Endothelial cell of umbilical vein (primary cell): ENCODE results near the gene CNTRL. TPM values are rescaled to one million over a fixed set of nuclear protein-coding genes. Genes with fewer than 3 reads are reported as not detected.
"Not testable (repeated sequence)": the region's sequence is repeated elsewhere in the genome, so short reads cannot be mapped to it uniquely, and the experiment has no call there.

Experiments
- BruUV-seq: library from RNA; stranded (reverse); fragments of 400-500 nt; replicated peaks from 2 replicates; lab custom pipeline; 2021; lab: Mats Ljungman, UMichigan
- CTCF ChIA-PET: fragments of 300-600, 350-600 bp; sonication (Branson Sonifier 250); formaldehyde crosslinking; loops from one replicate; lab custom pipeline; 2021; ENCODE audit warnings: antibody characterized with exemption, inconsistent platforms; lab: Charles Lee
- POLR2A ChIA-PET: fragments of 300-600, 350-600 bp; sonication (Branson Sonifier 250); formaldehyde crosslinking; loops from one replicate; lab custom pipeline; 2021; ENCODE audit warnings: antibody characterized with exemption, inconsistent platforms; lab: Charles Lee
- DNase-seq: peaks from one replicate; pipeline ENCODE4 v3.0.0-alpha.2; 2011; ENCODE audit warnings: low read depth, low spot score
- FAIRE-seq: peaks from 2 replicates; lab custom pipeline; 2011; peaks lifted over from hg19 to GRCh38; lab: Jason Lieb, UNC
- H2AFZ ChIP-seq: 2 replicates; pipeline ENCODE4 v1.6.0; 2012; ENCODE audit warnings: low read depth, low read length, control low read depth, inconsistent platforms
- H3K27ac ChIP-seq: 2 replicates; pipeline ENCODE4 v1.5.1; 2011; ENCODE audit warnings: low read depth, mild to moderate bottlenecking, control low read depth, low read length, moderate library complexity; ENCODE audit not compliant: insufficient read depth
- H3K27me3 ChIP-seq, 2 experiments: 2 replicates each; pipeline versions ENCODE4 v1.6.0 to v1.6.1; 2011; ENCODE audit warnings: low read length in 2 of 2, mixed read lengths in 1 of 2; ENCODE audit not compliant: control insufficient read depth in 2 of 2, insufficient read depth in 2 of 2
- H3K36me3 ChIP-seq, 2 experiments: 2 replicates in 1 of 2; 3 replicates in 1 of 2; pipeline ENCODE4 v1.5.1; 2011; ENCODE audit warnings: low read length in 2 of 2, mild to moderate bottlenecking in 1 of 2, moderate library complexity in 1 of 2; ENCODE audit not compliant: control insufficient read depth in 2 of 2, insufficient read depth in 2 of 2; ENCODE audit errors: extremely low read depth in 1 of 2
- H3K4me1 ChIP-seq: 3 replicates; pipeline ENCODE4 v1.5.1; 2011; ENCODE audit warnings: mild to moderate bottlenecking, low read length; ENCODE audit not compliant: control insufficient read depth, insufficient read depth; ENCODE audit errors: extremely low read depth
- H3K4me2 ChIP-seq: 2 replicates; pipeline ENCODE4 v1.6.1; 2011; ENCODE audit warnings: low read length, control low read depth, mixed read lengths; ENCODE audit not compliant: insufficient read depth
- H3K4me3 ChIP-seq, 3 experiments: fragments of 200-600 bp in 1 of 3; sonication (generic), shearing (Covaris generic) in 1 of 3; replicated peaks in 1 of 3; 2 replicates each; pipeline ENCODE4 v1.5.1; 2011 to 2016; ENCODE audit warnings: control low read depth in 3 of 3, low read length in 3 of 3, mild to moderate bottlenecking in 2 of 3, inconsistent platforms in 1 of 3, low read depth in 1 of 3, moderate library complexity in 1 of 3; ENCODE audit not compliant: insufficient read depth in 1 of 3
- H3K79me2 ChIP-seq: 2 replicates; pipeline ENCODE4 v1.6.0; 2012; ENCODE audit warnings: low read length, inconsistent platforms; ENCODE audit not compliant: control insufficient read depth, insufficient read depth
- H3K9ac ChIP-seq: replicated peaks from 2 replicates; pipeline ENCODE3; 2011; ENCODE audit warnings: low read length, control low read depth; ENCODE audit not compliant: insufficient read depth; ENCODE audit errors: extremely low read depth
- H3K9me1 ChIP-seq: replicated peaks from 3 replicates; pipeline ENCODE4 v1.6.0; 2011; ENCODE audit warnings: mild to moderate bottlenecking, low read length; ENCODE audit not compliant: control insufficient read depth, insufficient read depth; ENCODE audit errors: extremely low read depth
- H3K9me3 ChIP-seq: replicated peaks from 2 replicates; pipeline ENCODE4 v1.5.1; 2012; ENCODE audit warnings: low read length, inconsistent platforms; ENCODE audit not compliant: control insufficient read depth, insufficient read depth
- H4K20me1 ChIP-seq: replicated peaks from 2 replicates; pipeline ENCODE3; 2011; ENCODE audit warnings: mild to moderate bottlenecking, low read length; ENCODE audit not compliant: control insufficient read depth, insufficient read depth; ENCODE audit errors: extremely low read depth
- EZH2 ChIP-seq: IDR thresholded peaks from 2 replicates; pipeline ENCODE4 v1.6.1; 2012; ENCODE audit warnings: borderline replicate concordance, low read depth, mild to moderate bottlenecking, moderate library complexity, low read length, inconsistent platforms; ENCODE audit not compliant: severe bottlenecking
- dilution Hi-C: fragments of 300-500 bp; cut with MboI; formaldehyde crosslinking; loops from one replicate; pipeline ENCODE4 v1.15.0; 2019; ENCODE audit warnings: low sequenced_read_pairs; ENCODE audit not compliant: extremely low pct_ligation_motif_present
- intact Hi-C: fragments of 100-400 bp; cut with micrococcal nuclease; formaldehyde crosslinking; loops from one replicate; pipeline ENCODE4 v1.10.0; 2022
- polyA plus RNA-seq, 4 experiments: library from polyadenylated mRNA; depleted of rRNA in 3 of 4; stranded (reverse) in 3 of 4; unstranded in 1 of 4; fragments of >200 nt; gene quantifications; 2 replicates each; pipeline versions ENCODE4 v1.2.1 to v1.2.3, GENCODE V29; 2011 to 2012; ENCODE audit warnings: missing spikeins in 1 of 4
- total RNA-seq: library from RNA; stranded (reverse); gene quantifications from 2 replicates; pipeline ENCODE4 v1.2.3, GENCODE V29; 2021

CNTRL gene
- total and polyA plus RNA-seq, 2 donors (not counting 3 experiments of a cell fraction or from before 2014, with no cell fraction given) = 6.1 to 21.8 TPM

- Histone ChIP-seq H3K27me3 (no peaks in the 10 kb centered on the region), H3K4me1 (no peaks in the 10 kb centered on the region), H3K4me3 (no peak overlapping the region), H3K27ac (no peak overlapping the region), H2AFZ (no peak overlapping the region), H3K9me3 (no peaks in the 10 kb centered on the region), H3K36me3 (no peaks in the 10 kb centered on the region), H3K9me1 (no peaks in the 10 kb centered on the region), H3K9ac (no peak overlapping the region), H3K4me2 (no peak overlapping the region), H3K79me2 (no peaks in the 10 kb centered on the region), H4K20me1 (no peaks in the 10 kb centered on the region)
- BruUV-seq = no TSS peak
- DNase-seq = no peak
- TF ChIP-seq EZH2 = no peak
- FAIRE-seq = no peak
- ChIA-PET POLR2A (no interaction called here), CTCF (no interaction called here)
- dilution Hi-C loops (no loop called here), intact Hi-C loops (no loop called here)
Observed at GRCh38 chr9:121026768-121027167, 48.0 kb upstream of the CNTRL start.

- FAIRE-seq, intact Hi-C loops: not testable (repeated sequence)
- CTCF ChIA-PET = interaction anchor here (1.4 kb wide), 1 partner anchor 31 kb away, joined by 12 read pairs; no protein-coding TSS in a partner anchor
Observed at GRCh38 chr9:121028285-121028684, 46.5 kb upstream of the CNTRL start.

More at GRCh38 chr9:121028285-121028684, 46.5 kb upstream of the CNTRL start:
- H4K20me1 ChIP-seq, H3K36me3 ChIP-seq, H3K4me1 ChIP-seq, H3K9me3 ChIP-seq, dilution Hi-C loops, H3K9me1 ChIP-seq, H3K4me2 ChIP-seq, H3K27me3 ChIP-seq, H3K4me3 ChIP-seq, POLR2A ChIA-PET, H3K79me2 ChIP-seq, H3K9ac ChIP-seq, DNase-seq, H2AFZ ChIP-seq, H3K27ac ChIP-seq, BruUV-seq: not testable (repeated sequence)
